ENCODE results near the gene TYROBP. TPM values are rescaled to one million over a fixed set of nuclear protein-coding genes. Genes with fewer than 3 reads are reported as not detected.
A peak's percentile ranks its signal among the peaks of the same experiment; 100 is the strongest.

The TYROBP gene
- polyA plus RNA-seq, 1 experiment = not detected

GRCh38 chr19:35909684-35910035, 1.6 kb upstream of the TYROBP start:
- TF ChIP-seq CTCF (IDR thresholded peaks at IDR 0.05; ENCODE audit: low read depth, low read length) = no peak

DNA sequence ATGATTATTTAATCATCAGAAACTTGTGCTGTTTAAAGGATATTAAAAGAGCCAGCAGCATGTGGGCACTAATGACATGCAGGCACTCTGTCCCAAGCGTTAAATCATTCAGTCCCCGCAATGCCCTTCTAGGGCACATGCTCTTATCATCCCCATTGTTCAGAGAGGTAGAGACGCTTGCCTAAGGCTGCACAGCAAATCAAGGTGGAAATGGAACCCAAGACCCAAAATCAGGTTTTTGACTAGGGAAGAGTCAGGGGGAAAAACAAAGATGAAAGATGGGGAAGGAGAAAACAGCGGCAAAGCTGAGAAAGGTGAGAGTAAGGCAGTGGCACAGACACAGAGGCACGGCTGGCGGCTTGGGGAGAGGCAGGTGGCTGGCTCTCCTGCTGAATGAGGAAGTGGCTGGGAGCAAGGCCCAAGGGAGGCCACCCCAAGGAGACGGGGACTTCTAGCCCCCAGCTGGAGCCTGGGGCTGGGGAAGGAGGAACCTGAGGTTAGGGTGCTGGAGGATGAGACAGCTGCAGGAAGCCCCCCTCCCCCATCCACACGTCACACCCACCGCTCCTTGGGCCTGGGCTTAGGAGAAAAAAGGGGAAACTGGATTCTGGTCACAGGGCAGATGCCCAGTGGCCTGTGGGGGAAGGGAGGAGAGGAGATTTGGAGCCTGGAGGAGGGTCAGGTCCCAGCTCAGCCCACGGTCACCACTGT, 1.0 kb upstream of the TYROBP start:
- ChIA-PET POLR2A (no interaction called here), CTCF (no interaction called here)
- Histone ChIP-seq H3K27ac (ENCODE audit: low read depth, low read length) (no peak overlapping the region), H3K27me3 (ENCODE audit: control insufficient read depth, insufficient read depth, low read length) (no peaks in the 10 kb centered on the region), H3K4me3 (ENCODE audit: low read depth, low read length) (no peak overlapping the region), H3K9me3 (ENCODE audit: control insufficient read depth, insufficient read depth, low read length) (no peaks in the 10 kb centered on the region)
- no peak for DNase-seq (ENCODE audit: low read depth, low spot score)
- no peak for TF ChIP-seq CTCF (IDR thresholded peaks at IDR 0.05; ENCODE audit: low read depth, low read length)

More at GRCh38 chr19:35909684-35910035, 1.6 kb upstream of the TYROBP start:
- no peaks in the 10 kb centered on the region for H3K27me3 ChIP-seq (ENCODE audit: control insufficient read depth, insufficient read depth, low read length)
- no peak overlapping the region for H3K4me3 ChIP-seq (ENCODE audit: low read depth, low read length)
- H3K9me3 ChIP-seq (ENCODE audit: control insufficient read depth, insufficient read depth, low read length) = no peaks in the 10 kb centered on the region
- ChIA-PET POLR2A (no interaction called here), CTCF (no interaction called here)
- no peak overlapping the region for H3K27ac ChIP-seq (ENCODE audit: low read depth, low read length)
- DNase-seq (ENCODE audit: low read depth, low spot score) = no peak

DNA sequence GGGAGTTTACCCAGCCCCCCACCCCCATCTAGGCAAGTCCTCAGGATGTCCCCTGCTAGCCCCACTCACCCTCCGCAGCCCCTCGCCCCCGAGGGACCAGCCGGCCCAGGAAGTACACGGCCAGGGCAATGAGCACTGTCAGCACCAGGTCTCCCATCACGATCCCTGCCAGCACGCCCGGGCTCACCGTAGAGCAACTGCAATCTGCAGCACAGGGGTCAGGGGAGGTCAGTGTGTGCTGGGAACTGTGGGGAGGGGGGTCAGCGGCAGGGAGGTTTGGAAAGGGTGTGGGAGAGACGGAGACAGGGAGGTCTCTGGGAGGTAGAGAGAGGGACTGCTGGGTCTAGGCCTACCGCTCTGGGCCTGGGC, 734 bp downstream of the TYROBP start:
- no peak for DNase-seq (ENCODE audit: low read depth, low spot score)
- no peak for TF ChIP-seq CTCF (IDR thresholded peaks at IDR 0.05; ENCODE audit: low read depth, low read length)
- Histone ChIP-seq H3K27me3 (ENCODE audit: control insufficient read depth, insufficient read depth, low read length) (no peaks in the 10 kb centered on the region), H3K27ac (ENCODE audit: low read depth, low read length) (no peak overlapping the region), H3K4me3 (ENCODE audit: low read depth, low read length) (no peak overlapping the region), H3K9me3 (ENCODE audit: control insufficient read depth, insufficient read depth, low read length) (no peaks in the 10 kb centered on the region)
- ChIA-PET CTCF (interaction anchor here (2.5 kb wide), 1 partner anchor 24 kb away, joined by 10 read pairs; no protein-coding TSS in a partner anchor), POLR2A (no interaction called here)

GRCh38 chr19:35905178-35905727, 2.8 kb downstream of the TYROBP start:
- ChIA-PET CTCF (interaction anchor here (0.5 to 2.5 kb wide), 3 partner anchors 12 to 26 kb away, joined by 4 to 10 read pairs (median 8); no protein-coding TSS in a partner anchor), POLR2A (no interaction called here)
- H3K9me3 ChIP-seq (ENCODE audit: control insufficient read depth, insufficient read depth, low read length) = no peaks in the 10 kb centered on the region; the same call in 1 of the 2 replicates
- no peak overlapping the region for H3K4me3 ChIP-seq (ENCODE audit: low read depth, low read length)
- H3K27me3 ChIP-seq (ENCODE audit: control insufficient read depth, insufficient read depth, low read length) = no peaks in the 10 kb centered on the region
- H3K27ac ChIP-seq (ENCODE audit: low read depth, low read length) = peak overlapping the region; percentile 61
- no peak for DNase-seq (ENCODE audit: low read depth, low spot score)
- TF ChIP-seq CTCF (IDR thresholded peaks at IDR 0.05; ENCODE audit: low read depth, low read length) = no peak

- Histone ChIP-seq H3K27me3 (ENCODE audit: control insufficient read depth, insufficient read depth, low read length) (no peaks in the 10 kb centered on the region), H3K9me3 (ENCODE audit: control insufficient read depth, insufficient read depth, low read length) (no peaks in the 10 kb centered on the region; the same call in 1 of the 2 replicates), H3K4me3 (ENCODE audit: low read depth, low read length) (no peak overlapping the region), H3K27ac (ENCODE audit: low read depth, low read length) (peak overlapping the region; percentile 61)
- no peak for DNase-seq (ENCODE audit: low read depth, low spot score)
- TF ChIP-seq CTCF (IDR thresholded peaks at IDR 0.05; ENCODE audit: low read depth, low read length) = no peak
- ChIA-PET CTCF (interaction anchor here (0.7 to 2.5 kb wide), 3 partner anchors 22 to 27 kb away, joined by 3 to 10 read pairs (median 4); no protein-coding TSS in a partner anchor), POLR2A (no interaction called here)
Observed at GRCh38 chr19:35904311-35905068, 3.6 kb downstream of the TYROBP start.

All from AG04450 (cell line).